HepG2 (cell line): ENCODE measurements around the gene RBM3. TPM values are rescaled to one million over a fixed set of nuclear protein-coding genes. Genes with fewer than 3 reads are reported as not detected.

Experiments used
- ATAC-seq: fragments of 200-7000 bp; cut with Tn5 transposase; 3 replicates; pipeline ENCODE4 v1.9.1; 2020; ENCODE audit warnings: mild to moderate bottlenecking, moderate library complexity
- BruUV-seq: library from RNA; stranded (reverse); fragments of 400-500 nt; replicated peaks from 2 replicates; lab custom pipeline; 2021; lab: Mats Ljungman, UMichigan
- CTCF ChIA-PET: fragments of 300-600 bp; formaldehyde crosslinking; extraction: SDS; loops from one replicate; lab custom pipeline; 2021; ENCODE audit warnings: low total read pairs, inconsistent platforms, low intra/inter-chr PET ratio; lab: Yijun Ruan, JAX
- POLR2A ChIA-PET: fragments of 350-600 bp; sonication (Branson Sonifier 250); formaldehyde crosslinking; loops from one replicate; lab custom pipeline; 2020; ENCODE audit warnings: antibody characterized with exemption, inconsistent platforms; lab: Yijun Ruan, JAX
- DNase-seq: peaks from one replicate; pipeline ENCODE4 v3.0.0-alpha.2; 2015; ENCODE audit warnings: low spot score
- FAIRE-seq: peaks from 3 replicates; lab custom pipeline; 2011; peaks lifted over from hg19 to GRCh38; lab: Jason Lieb, UNC
- H2AFZ ChIP-seq: one replicate; pipeline ENCODE4 v1.6.1; 2011; ENCODE audit warnings: low read length, inconsistent platforms
- H3K27ac ChIP-seq: fragments of 300-600 bp; 3 replicates; pipeline ENCODE4 v1.8.0; 2011; ENCODE audit warnings: mixed run types, mild to moderate bottlenecking, mixed read lengths, low read length, inconsistent platforms; ENCODE audit not compliant: insufficient read depth; ENCODE audit errors: extremely low read length
- H3K27me3 ChIP-seq, 2 experiments: fragments of 200-600 bp in 1 of 2; 2 replicates in 1 of 2; 3 replicates in 1 of 2; pipeline versions ENCODE4 v1.6.0 to v1.8.0; 2011; ENCODE audit warnings: low read length in 2 of 2, mild to moderate bottlenecking in 2 of 2, moderate library complexity in 2 of 2, inconsistent platforms in 1 of 2; ENCODE audit not compliant: insufficient read depth in 2 of 2, control insufficient read depth in 1 of 2
- H3K36me3 ChIP-seq, 2 experiments: fragments of 200-600 bp in 1 of 2; replicated peaks in 1 of 2; 2 replicates in 1 of 2; 3 replicates in 1 of 2; pipeline versions ENCODE4 v1.5.1 to v1.8.0; 2011; ENCODE audit warnings: low read length in 2 of 2, inconsistent platforms in 1 of 2; ENCODE audit not compliant: insufficient read depth in 2 of 2, control insufficient read depth in 1 of 2
- H3K4me1 ChIP-seq: 2 replicates; pipeline ENCODE4 v1.5.1; 2012; ENCODE audit warnings: low read length, inconsistent platforms; ENCODE audit not compliant: insufficient read depth
- H3K4me2 ChIP-seq: 2 replicates; pipeline ENCODE4 v1.6.0; 2011; ENCODE audit warnings: low read depth, low read length, inconsistent platforms
- H3K4me3 ChIP-seq, 3 experiments: fragments of 200-600 bp in 1 of 3; sonication (generic), shearing (Covaris generic) in 1 of 3; replicated peaks in 1 of 3; 2 replicates each; pipeline ENCODE4 v1.5.1; 2011 to 2016; ENCODE audit warnings: low read length in 3 of 3, inconsistent platforms in 2 of 3, low read depth in 2 of 3, mild to moderate bottlenecking in 2 of 3, control low read depth in 1 of 3, mixed read lengths in 1 of 3; ENCODE audit not compliant: insufficient read depth in 1 of 3
- H3K79me2 ChIP-seq: one replicate; pipeline ENCODE4 v1.6.1; 2011; ENCODE audit warnings: low read length, inconsistent platforms; ENCODE audit not compliant: insufficient read depth
- H3K9ac ChIP-seq: 2 replicates; pipeline ENCODE4 v1.6.0; 2011; ENCODE audit warnings: mild to moderate bottlenecking, low read depth, low read length, inconsistent platforms; ENCODE audit not compliant: insufficient read depth
- H3K9me3 ChIP-seq: 2 replicates; pipeline ENCODE4 v1.5.1; 2012; ENCODE audit warnings: mild to moderate bottlenecking, low read length
- H4K20me1 ChIP-seq: 2 replicates; pipeline ENCODE4 v1.6.0; 2011; ENCODE audit warnings: inconsistent platforms, mild to moderate bottlenecking, low read length, moderate library complexity; ENCODE audit not compliant: insufficient read depth
- ATF2 ChIP-seq: sonication (generic); formaldehyde crosslinking; IDR thresholded peaks from 2 replicates; pipeline ENCODE4 v1.4.0; 2020; ENCODE audit warnings: missing genetic modification reagents
- CEBPG ChIP-seq: IDR thresholded peaks from 2 replicates; pipeline ENCODE4 v1.6.1; 2016
- CREB1 ChIP-seq, 2 experiments: fragments of 450-650 bp in 1 of 2; IDR thresholded peaks; 2 replicates each; pipeline ENCODE4 v1.6.1; 2016 to 2017; ENCODE audit warnings: control low read depth in 1 of 2, mild to moderate bottlenecking in 1 of 2, missing compliant biosample characterization in 1 of 2, missing genetic modification characterization in 1 of 2
- CREM ChIP-seq, 2 experiments: sonication (generic) in 1 of 2; formaldehyde crosslinking in 1 of 2; IDR thresholded peaks; 2 replicates each; pipeline versions ENCODE4 v1.4.0 to v1.6.1; 2016 to 2020; ENCODE audit warnings: antibody characterized with exemption in 1 of 2, mild to moderate bottlenecking in 1 of 2, missing genetic modification reagents in 1 of 2
- ELF1 ChIP-seq: sonication (generic); formaldehyde crosslinking; IDR thresholded peaks from 2 replicates; pipeline ENCODE4 v1.4.0; 2020; ENCODE audit warnings: missing genetic modification reagents
- GABPB1 ChIP-seq: IDR thresholded peaks from 2 replicates; pipeline ENCODE4 v1.6.1; 2016; ENCODE audit warnings: mild to moderate bottlenecking, missing genetic modification reagents, moderate library complexity, missing compliant biosample characterization
- KAT8 ChIP-seq: IDR thresholded peaks from 2 replicates; pipeline ENCODE4 v1.6.1; 2016; ENCODE audit warnings: missing genetic modification reagents, missing compliant biosample characterization
- KDM2A ChIP-seq: sonication (generic); formaldehyde crosslinking; IDR thresholded peaks from 2 replicates; pipeline ENCODE4 v1.4.0; 2020; ENCODE audit warnings: low read depth, missing genetic modification reagents, borderline replicate concordance
- KDM4B ChIP-seq: sonication (generic); formaldehyde crosslinking; IDR thresholded peaks from 2 replicates; pipeline ENCODE4 v1.4.0; 2020; ENCODE audit warnings: missing genetic modification reagents
- PHF8 ChIP-seq: sonication (generic); formaldehyde crosslinking; IDR thresholded peaks from 2 replicates; pipeline ENCODE4 v1.5.0; 2020; ENCODE audit warnings: missing genetic modification reagents
- RBFOX2 ChIP-seq: fragments of 200-400 bp; formaldehyde crosslinking; IDR thresholded peaks from 2 replicates; pipeline ENCODE4 v1.6.1; 2017; ENCODE audit warnings: low read depth, mild to moderate bottlenecking, low read length
- SAP130 ChIP-seq: IDR thresholded peaks from 2 replicates; pipeline ENCODE4 v1.6.1; 2016; ENCODE audit warnings: low read depth
- SMARCE1 ChIP-seq: fragments of 450-650 bp; IDR thresholded peaks from 2 replicates; pipeline ENCODE4 v1.6.1; 2017; ENCODE audit warnings: borderline replicate concordance
- SOX13 ChIP-seq, 3 experiments: fragments of 450-650 bp in 1 of 3; sonication (generic) in 1 of 3; formaldehyde crosslinking in 1 of 3; IDR thresholded peaks in 2 of 3; conservative IDR thresholded peaks in 1 of 3; 2 replicates each; pipeline versions ENCODE4 v1.5.0 to v1.6.1; 2016 to 2020; ENCODE audit warnings: antibody characterized with exemption in 1 of 3, mild to moderate bottlenecking in 1 of 3, missing compliant biosample characterization in 1 of 3, missing genetic modification reagents in 1 of 3, moderate library complexity in 1 of 3
- TAF1 ChIP-seq: sonication (generic); formaldehyde crosslinking; IDR thresholded peaks from 2 replicates; pipeline ENCODE4 v1.4.0; 2020; ENCODE audit warnings: missing genetic modification reagents
- THRA ChIP-seq: sonication (generic); formaldehyde crosslinking; IDR thresholded peaks from 2 replicates; pipeline ENCODE4 v1.4.0; 2020; ENCODE audit warnings: missing genetic modification reagents, borderline replicate concordance
- XRCC5 ChIP-seq: fragments of 200-400 bp; formaldehyde crosslinking; optimal IDR thresholded peaks from 2 replicates; pipeline ENCODE3; 2017; ENCODE audit warnings: mild to moderate bottlenecking, low read length
- ZFX ChIP-seq: sonication (generic); formaldehyde crosslinking; IDR thresholded peaks from 2 replicates; pipeline ENCODE4 v1.4.0; 2020; ENCODE audit warnings: mild to moderate bottlenecking, low read depth, missing genetic modification reagents, moderate library complexity
- ZMYM2 ChIP-seq: sonication (generic); formaldehyde crosslinking; IDR thresholded peaks from 2 replicates; pipeline ENCODE4 v1.8.0; 2022; ENCODE audit warnings: mild to moderate bottlenecking, missing genetic modification reagents
- ZNF121 ChIP-seq: sonication (generic); formaldehyde crosslinking; IDR thresholded peaks from 2 replicates; pipeline ENCODE4 v1.5.0; 2020; ENCODE audit warnings: mild to moderate bottlenecking, missing genetic modification reagents
- ZNF451 ChIP-seq: sonication (generic); formaldehyde crosslinking; IDR thresholded peaks from 2 replicates; pipeline ENCODE4 v1.5.0; 2020; ENCODE audit warnings: mild to moderate bottlenecking, missing genetic modification reagents
- ZNF589 ChIP-seq: sonication (generic); formaldehyde crosslinking; conservative IDR thresholded peaks from 2 replicates; pipeline ENCODE4 v1.8.0; 2022; ENCODE audit warnings: mild to moderate bottlenecking, moderate library complexity, missing genetic modification reagents
- WGBS: methylation state at CpG from one replicate; pipeline ENCODE4 v1.1.6; 2017; ENCODE audit warnings: low lambda C conversion rate; 5-methylcytosine and 5-hydroxymethylcytosine counted together
- in situ Hi-C: cut with HindIII; loops from 2 replicates; pipeline ENCODE4 v1.10.0; 2017; ENCODE audit warnings: low pct_unique_long_range_greater_than_20kb; ENCODE audit not compliant: extremely low pct_ligation_motif_present
- intact Hi-C: fragments of 100-400 bp; cut with micrococcal nuclease; formaldehyde crosslinking; loops from one replicate; pipeline ENCODE4 v1.10.0; 2022; ENCODE audit not compliant: unreplicated experiment
- polyA plus RNA-seq, 8 experiments: library from polyadenylated mRNA; depleted of rRNA in 3 of 8; stranded (reverse) in 7 of 8; unstranded in 1 of 8; fragments of >200 nt; fragmentation: Illumina TruSeq in 4 of 8; extraction: Trizol in 4 of 8; gene quantifications; 2 replicates each; pipeline versions ENCODE4 v1.2.1 to v1.2.3, GENCODE V29; 2011 to 2016; ENCODE audit warnings: low read depth in 4 of 8, missing spikeins in 1 of 8, mixed read lengths in 1 of 8; ENCODE audit not compliant: insufficient read depth in 1 of 8
- total RNA-seq, 5 experiments: library from RNA; depleted of rRNA; stranded (reverse); fragments of >200 nt; fragmentation: Illumina TruSeq; extraction: Trizol; gene quantifications; 2 replicates each; pipeline ENCODE4 v1.2.3, GENCODE V29; 2016; ENCODE audit warnings: low read depth in 1 of 5

The RBM3 gene
- total and polyA plus RNA-seq, 2 of the 13 experiments (the other 11 are each of a cell fraction or from before 2014, with no cell fraction given): 123 to 182 TPM

GRCh38 chrX:48539345-48540027, 34.8 kb upstream of the RBM3 start, which contains the start of gene TBC1D25:
Gene TBC1D25, plus strand, starts transcription at chrX:48539714. Its CDS starts 84 bp downstream, at chrX:48539798.
- POLR2A ChIA-PET: interaction anchor here (0.6 to 3.1 kb wide), 11 partner anchors 9 to 1894 kb away, joined by 3 to 28 read pairs (median 4); partner anchors contain the start of genes EBP and RBM3
- CTCF ChIA-PET: no interaction called here
- in situ Hi-C loops: no loop called here
- Histone ChIP-seq H3K4me2 (peak within 1 kb of the TSS; percentile 74), H3K4me3 (peak within 1 kb of the TSS; percentile 54 to 75 (median 69); a peak in 5 of 6 replicates), H3K4me1 (peaks cover 26% of the 10 kb centered on the region), H3K27ac (peak within 1 kb of the TSS; percentile 54), H3K27me3 (no peaks in the 10 kb centered on the region), H4K20me1 (no peaks in the 10 kb centered on the region), H3K9me3 (no peaks in the 10 kb centered on the region), H3K79me2 (peaks cover 10% of the 10 kb centered on the region), H2AFZ (no peak within 1 kb of the TSS), H3K36me3 (no peaks in the 10 kb centered on the region), H3K9ac (peak within 1 kb of the TSS; percentile 64)
- BruUV-seq: no TSS peak
- ATAC-seq (peak; percentile 90), FAIRE-seq (peak; percentile 80), DNase-seq (peak; percentile 88)
- WGBS: 2% methylated on average over 10 of the region's 59 CpGs
- intact Hi-C loops: loop anchor here (10.0 kb wide), 1 partner anchor 65 kb away; the partner anchor contains the start of genes FTSJ1 and SLC38A5
- peak; percentile 62 for TF ChIP-seq PHF8 (CRISPR knock-in tag)
- peak; percentile 73 for TF ChIP-seq RBFOX2
- TF ChIP-seq SAP130 (CRISPR knock-in tag): peak; percentile 64
- no peak for TF ChIP-seq KDM4B (CRISPR knock-in tag)
- TF ChIP-seq ZNF451 (CRISPR knock-in tag): 0 out of 2 replicates have a peak, but pooled peaks have one; percentile 37
- 0 out of 2 replicates have a peak, but pooled peaks have one; percentile 45 for TF ChIP-seq ZNF589 (CRISPR knock-in tag)
- TF ChIP-seq KAT8 (CRISPR knock-in tag): peak; percentile 22; the same call in 1 of the 2 replicates
- TF ChIP-seq TAF1 (CRISPR knock-in tag): peak; percentile 47; the same call in 1 of the 2 replicates
- TF ChIP-seq ATF2 (CRISPR knock-in tag): peak; percentile 83
- 0 out of 2 replicates have a peak, but pooled peaks have one; percentile 64 for TF ChIP-seq ZMYM2
- TF ChIP-seq KDM2A (CRISPR knock-in tag): peak; percentile 74; the same call in 1 of the 2 replicates
- TF ChIP-seq CREM (IDR thresholded peaks at IDR 0.05): peak; percentile 82
- no peak for TF ChIP-seq CREM (CRISPR knock-in tag; IDR thresholded peaks at IDR 0.05)
- peak; percentile 62 for TF ChIP-seq ZFX (CRISPR knock-in tag)
- TF ChIP-seq CREB1 (IDR thresholded peaks at IDR 0.05): peak; percentile 98
- TF ChIP-seq CREB1 (CRISPR knock-in tag; IDR thresholded peaks at IDR 0.05): peak; percentile 86
- peak; percentile 26; the same call in 1 of the 2 replicates for TF ChIP-seq CEBPG (CRISPR knock-in tag)
- TF ChIP-seq SMARCE1: no peak
- no peak for TF ChIP-seq XRCC5
- 0 out of 2 replicates have a peak, but pooled peaks have one; percentile 17 for TF ChIP-seq ZNF121 (CRISPR knock-in tag)
- peak; percentile 91 for TF ChIP-seq ELF1
- peak; percentile 54; the same call in 1 of the 2 replicates for TF ChIP-seq GABPB1 (CRISPR knock-in tag)
- no peak for TF ChIP-seq THRA (CRISPR knock-in tag)
- no peak for TF ChIP-seq SOX13 (IDR thresholded peaks at IDR 0.05)
- TF ChIP-seq SOX13 (CRISPR knock-in tag; conservative IDR thresholded peaks at IDR 0.05 in 1 of 2, IDR thresholded peaks at IDR 0.05 in 1 of 2): no peak
